NCI-H2107 (cell line): ENCODE data around the gene MAJIN.

Experiments used
- DNase-seq: peaks from one replicate; lab custom pipeline; 2025; lab: John Stamatoyannopoulos, UW

The MAJIN gene

DNA sequence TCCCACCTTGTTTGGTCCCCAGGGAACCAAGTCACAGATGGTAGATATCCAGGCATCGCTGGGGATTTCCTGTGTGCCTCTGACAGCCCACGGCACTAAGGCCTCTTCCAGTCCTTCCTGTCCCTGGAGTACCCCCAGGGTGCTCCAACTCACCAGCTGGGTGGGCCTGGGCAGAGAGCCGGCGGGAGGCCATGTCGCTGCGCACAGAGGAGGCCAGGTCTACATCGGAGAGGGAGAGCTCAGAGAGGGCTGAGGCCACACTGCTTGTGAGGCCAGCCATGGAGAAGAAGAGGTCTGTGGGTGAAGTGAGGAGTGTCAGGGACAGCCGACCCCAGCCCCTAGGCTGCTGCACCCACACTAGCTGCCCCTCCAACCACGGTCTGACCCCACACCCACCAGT lies 60.2 kb downstream of the MAJIN start:
- no peak for DNase-seq

DNA sequence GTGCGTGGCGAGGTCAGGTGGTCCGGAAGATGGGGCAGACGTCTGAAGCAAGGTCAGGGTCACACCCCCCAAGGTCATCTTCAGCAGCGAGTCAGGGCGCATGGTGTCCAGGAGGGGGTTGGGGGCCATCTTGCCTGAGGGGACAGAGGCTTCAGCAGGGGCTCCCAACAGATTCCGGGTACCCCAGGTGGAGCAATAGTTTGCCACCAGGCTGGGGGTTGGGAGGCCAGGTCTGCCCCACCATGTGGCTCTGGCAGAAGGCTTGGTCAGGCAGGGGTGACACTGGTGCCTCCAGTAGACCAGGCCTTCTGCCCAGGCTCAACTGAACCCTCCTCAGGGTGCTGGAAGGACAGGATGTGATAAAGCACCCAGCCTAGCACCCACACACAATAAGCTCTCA lies 60.8 kb downstream of the MAJIN start:
- DNase-seq = no peak

DNA sequence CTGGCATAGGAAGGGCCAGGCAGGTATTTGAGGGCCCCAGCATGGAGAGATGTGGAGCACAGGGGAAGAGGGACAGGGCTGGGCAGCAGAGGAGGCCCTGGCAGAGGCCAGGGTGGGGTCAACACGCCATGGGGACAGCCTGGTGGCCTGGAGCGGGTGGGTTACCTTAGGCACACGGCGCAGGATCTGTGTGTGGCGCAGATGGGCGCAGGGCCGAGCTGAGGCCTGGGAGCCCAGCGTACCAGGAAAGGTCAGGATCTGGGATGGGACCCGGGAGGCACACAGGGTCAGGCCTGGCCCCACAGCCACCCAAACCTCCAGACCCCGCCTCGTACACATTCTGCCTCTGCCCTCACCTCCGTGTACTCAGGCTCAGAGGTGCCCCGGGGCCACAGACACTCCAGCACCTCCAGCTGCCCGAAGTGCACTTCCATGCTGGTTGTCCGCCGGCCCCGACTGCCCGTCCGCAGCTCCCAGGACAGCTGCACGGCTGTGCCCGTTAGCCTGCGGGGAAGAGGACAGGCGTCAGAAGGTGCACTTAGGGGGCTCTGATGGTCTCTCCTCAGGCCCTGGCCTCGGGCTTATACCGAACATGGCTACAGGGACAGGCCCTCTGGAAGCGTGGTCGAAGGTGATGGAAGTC lies 61.3 kb downstream of the MAJIN start:
- DNase-seq = no peak

DNA sequence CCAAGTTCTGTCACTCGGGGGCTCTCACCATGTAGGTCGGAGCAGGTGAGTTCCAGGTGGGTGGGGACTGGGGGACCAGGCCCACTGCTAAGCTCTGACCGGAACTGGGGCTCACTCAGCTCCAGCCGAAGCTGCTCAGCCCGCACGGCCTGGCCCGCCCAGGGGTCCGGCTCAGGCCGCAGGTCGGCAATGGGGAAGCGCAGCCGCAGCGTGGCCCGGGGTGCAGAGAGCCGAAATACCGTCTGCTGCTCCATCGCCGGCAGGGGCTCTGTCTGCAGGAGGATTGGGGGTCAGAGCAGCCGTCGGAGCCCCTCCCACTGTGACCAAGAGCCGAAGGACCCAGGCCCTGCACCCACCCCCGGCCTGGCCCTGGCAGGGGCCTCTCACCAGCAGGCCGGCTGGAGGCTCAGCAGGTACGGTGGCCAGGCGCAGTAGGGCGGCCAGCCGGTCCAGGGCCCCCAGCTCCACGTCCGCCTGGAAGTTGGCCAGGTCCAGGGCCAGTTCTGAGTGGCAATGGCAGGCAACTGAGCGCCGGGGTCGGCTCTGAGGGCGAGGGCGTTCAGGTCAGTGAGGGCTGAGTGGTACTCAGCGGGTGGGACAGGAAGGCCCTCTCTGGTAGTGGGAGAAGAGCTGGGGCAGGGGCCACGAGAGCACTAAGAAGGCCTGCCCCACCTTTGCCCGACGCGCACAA lies 62.1 kb downstream of the MAJIN start:
- DNase-seq = no peak

DNA sequence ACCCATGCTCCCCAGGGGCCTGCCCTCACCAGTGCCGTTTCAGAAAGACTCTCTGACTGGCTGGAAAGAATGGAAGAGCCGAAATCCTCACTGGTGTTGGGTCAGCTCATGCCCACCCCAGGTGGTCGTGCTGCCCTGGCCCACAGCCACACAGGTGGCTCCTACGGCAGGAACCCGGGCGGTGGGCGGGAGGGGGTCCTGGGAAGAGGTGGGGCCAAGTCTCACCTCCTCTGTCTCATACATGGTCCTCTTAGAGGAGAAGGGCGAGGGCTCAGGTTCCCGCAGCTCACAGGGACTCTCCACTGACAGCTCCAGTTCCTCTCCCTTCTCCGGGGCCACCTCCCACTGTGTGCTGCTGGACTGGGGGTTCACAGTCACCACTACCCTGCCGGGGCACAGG lies 63.1 kb downstream of the MAJIN start:
- DNase-seq = no peak

DNA sequence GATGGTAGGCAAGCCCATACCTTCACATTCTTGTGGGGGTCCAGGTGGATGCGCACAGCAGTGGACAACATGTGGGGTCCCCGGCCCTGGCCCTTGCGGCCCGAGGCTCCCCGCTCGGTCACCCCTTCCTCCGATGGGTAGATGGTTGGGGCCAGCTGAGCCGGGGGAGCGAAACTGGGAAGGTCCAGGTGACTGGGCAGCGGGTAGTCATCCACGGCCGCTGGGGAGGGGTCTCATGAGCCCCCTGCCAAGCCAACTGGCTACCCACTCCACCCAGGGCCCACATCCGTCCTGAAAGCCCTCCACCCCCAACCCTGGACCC lies 65.6 kb downstream of the MAJIN start:
- DNase-seq = no peak

DNA sequence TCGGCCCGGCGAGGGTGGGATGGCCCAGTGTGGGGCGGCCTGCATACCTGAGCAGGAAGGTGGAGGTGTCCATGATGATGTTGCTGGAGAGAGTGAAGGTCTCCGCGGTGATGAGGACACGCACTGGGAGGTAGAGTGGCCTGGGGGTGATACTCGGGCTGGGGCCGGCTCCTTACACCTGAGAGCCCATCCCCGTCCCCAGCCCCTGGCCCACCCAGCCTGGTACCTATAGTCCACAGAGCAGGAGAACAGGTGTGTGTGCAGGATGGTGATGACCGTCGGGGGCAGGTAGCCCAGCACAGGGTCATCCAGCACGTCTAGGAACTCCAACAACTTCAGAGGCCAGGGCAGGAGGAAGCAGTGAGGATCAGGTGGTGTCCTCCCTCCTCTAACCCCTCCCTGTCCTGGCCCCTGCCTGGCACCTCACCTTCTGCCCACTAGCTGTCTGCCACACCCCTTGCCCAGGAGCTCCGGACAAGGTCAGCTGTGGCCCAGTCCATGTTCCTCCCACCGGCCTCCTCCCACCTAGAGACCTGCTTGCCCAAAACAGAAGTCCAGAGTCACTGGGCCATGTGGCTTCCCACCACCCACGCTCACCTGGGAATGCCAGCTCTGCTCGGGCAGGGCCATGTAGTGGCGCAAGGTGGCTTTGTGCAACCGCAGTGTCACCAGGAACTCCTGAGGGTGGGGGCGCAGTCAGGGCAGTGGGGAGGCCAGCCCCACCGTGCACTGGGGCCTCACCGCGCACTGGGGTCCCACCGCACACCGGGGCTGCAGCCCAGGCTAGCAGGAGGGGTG lies 66.2 kb downstream of the MAJIN start:
- no peak for DNase-seq

DNA sequence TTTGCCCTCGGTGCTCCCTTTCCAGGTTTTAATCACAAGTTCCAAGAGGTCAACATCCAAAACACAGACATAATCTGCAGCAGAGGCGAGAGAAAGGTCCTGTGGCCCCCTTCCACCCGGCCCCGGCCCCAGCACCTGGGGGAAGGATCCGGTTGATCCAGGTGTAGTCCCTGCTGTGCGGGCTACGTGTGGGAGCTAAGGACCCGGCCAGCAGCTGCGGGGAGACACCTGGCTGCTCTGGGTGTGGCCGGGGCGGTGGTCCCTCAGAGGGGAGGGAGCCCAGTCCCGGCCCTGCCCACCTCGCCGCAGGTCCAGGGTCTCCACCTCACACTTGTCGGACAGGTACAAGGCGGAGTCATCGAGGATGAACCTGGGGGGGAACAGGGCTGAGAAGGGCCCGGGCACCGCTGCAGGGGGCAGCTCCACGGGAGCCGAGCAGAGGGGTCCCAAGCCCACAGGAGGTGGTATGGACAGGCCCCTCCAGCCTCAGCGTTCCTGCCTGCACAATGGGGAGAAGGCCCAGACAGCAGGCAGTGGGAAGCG lies 68.5 kb downstream of the MAJIN start:
- DNase-seq = no peak

DNA sequence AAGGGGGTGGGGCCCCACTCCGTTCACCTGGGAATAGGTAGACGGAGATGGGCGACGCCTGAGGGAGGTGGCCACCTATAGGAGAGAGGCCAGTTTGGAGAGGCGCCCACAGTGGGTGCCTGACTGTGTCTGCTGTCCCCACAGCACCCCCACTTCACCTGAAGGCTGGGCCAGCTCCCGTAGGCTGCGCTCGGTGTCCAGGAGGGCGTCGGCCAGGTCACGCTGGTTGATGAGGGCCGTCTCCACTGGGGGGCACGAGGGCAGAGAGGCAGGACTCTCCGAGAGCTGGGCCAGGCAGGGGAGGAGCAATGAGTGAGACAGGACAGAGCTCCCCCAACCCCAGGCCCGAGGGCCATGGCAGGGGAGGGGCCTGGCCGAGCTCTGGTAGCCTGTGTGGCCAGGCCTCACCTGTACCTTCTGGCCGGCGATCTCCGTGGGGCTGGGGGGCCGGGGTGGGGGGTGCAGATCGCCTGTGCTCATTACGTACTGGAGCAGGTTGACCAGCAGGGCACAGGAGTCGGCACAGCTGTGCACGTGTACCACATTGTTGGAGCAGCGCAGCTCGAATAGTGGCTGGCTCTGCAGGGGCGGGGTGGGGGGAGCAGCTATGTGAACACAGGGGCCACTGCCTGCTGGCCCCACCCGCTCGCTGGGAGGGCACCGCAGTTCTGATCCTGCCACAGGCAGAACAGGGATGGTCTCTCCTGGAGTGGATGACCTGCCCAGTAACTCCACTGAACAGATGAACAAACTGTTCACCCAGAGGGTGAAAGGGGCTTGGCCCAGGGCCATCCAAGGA lies 69.6 kb downstream of the MAJIN start:
- DNase-seq = no peak

DNA sequence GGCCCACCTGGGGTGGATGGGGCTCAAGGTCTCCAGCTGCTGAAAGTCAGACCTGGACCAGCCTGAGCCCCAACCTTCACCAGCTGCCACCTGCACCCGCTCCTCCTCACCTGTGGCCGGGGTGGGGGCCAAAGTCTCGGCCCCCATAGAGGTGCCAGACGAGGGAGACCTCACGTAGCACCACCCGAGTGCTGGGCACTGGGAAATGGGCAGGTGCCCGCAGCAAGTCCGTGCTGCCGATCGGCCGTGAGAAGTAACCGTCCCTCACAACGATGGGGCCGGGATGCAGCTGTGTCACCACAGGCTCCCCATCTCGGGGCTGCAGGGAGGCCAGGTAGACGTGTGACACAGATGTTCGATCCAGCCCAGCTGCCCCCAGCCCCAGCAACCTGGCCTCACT lies 71.1 kb downstream of the MAJIN start:
- DNase-seq = no peak

DNA sequence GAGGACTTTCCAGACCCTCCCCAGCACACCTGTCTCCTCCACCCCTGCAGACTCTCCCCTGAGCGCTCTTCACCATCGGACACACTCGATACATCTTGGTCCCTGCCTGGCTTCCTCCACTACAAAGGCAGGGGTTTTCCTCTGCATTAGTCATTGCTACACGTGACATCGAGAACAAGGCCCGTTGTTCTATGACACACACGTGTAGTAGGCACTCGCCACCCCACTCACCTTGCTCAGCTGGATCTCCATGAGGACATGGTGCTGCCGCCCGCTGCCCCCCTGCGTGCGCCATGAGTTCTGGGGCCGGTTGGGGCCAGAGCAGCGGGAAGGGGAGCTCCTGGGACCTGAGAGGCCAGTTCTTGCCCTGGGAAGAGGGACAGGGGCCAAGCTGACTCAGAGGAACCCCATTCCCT lies 71.6 kb downstream of the MAJIN start:
- DNase-seq = no peak

DNA sequence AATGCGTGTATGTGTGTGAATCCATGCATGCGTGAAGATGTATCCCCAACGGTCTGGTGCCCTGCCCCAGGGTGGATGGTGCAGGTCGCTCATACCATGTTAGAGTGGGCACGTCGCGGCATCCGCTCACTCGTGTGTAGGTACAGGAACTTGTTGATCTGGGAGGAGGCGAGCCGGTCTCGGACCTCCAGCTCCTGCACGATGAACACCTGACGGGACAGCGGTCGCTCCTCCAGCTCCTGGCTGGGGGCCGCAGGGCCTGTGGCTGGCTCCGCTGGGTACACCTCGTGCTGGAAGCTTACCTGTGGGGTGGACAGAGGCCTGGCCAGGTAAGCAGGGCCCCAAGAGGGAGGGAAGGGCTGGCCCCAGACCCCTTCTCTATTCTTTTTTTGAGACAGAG lies 73.4 kb downstream of the MAJIN start:
- DNase-seq = no peak

DNA sequence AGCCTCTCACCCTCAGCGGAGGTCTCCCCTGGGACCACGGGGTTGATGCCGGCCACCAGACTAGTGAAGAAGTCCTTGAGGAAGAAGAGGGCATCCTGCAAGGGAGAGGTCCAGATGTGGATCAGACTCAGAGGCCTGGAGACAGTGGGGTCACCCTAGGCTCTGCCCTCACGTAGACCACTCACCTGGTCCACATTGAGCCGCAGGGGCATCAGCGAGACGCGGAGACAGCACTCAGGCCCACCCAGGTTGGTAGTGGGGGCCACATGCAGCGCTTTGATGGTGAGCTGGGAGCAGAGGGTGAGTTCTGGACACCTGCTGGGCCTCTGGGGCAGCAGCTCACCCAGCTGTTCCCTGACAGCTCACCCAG lies 73.8 kb downstream of the MAJIN start:
- no peak for DNase-seq

DNA sequence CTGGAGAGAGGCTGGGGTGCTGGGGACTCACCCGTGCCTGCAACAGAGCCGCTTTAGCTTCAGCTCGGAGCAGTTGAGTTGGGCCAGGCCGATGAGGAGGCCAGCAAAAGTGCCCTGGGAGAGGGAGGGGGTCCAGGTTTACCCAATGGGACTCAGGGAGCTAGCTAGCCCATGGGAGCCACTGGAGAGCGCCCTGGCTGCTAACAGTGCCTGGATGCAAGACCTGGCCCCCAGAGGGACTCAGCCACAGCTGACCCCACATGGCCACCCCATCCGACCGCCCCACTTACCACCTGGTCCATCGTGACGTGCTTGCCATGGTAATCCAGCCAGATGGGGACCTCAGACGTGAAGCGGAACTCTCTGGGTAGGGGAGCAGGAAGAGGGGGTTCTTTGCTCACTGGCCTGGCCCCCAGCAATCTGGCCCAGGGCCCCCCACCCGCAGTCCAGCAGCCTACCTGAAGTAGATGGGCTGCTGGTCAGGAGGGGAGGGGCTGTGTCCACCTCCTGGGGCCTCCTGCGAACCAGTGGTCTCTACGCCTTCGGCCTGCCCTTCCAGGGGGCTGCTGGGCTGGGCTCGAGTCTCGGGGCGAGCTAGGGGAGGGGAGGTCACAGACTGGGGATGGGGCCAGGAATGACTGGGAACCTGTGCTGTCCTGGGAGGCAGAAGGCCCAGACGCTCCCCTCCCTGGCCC lies 74.4 kb downstream of the MAJIN start:
- no peak for DNase-seq

DNA sequence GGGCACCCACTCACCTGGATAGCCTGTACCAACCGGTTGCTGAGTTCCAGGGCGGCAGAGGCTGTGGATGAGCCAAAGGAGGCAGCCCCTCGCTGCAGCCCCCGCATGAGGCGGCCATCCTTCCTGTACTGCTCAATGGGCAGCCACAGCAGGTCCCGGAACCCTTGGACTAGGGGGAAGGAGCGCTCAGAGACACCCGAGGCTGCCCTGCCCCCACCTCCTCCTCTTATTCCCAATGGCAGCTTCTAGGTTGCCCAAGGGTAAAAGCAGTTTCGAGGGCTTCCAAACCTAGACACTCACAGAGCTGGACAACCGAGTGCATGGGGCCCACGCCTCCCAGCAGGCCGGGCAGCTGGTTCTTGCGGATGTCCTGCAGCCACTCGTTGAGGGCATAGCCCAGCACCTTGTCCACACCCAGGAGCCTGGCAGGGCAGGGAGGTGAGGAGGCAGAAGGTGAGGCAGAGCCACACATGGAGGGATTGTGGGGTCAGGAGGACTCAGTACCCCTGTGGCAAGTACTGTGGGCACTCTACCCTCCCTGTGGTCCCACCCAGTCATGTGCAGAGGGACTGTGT lies 75.4 kb downstream of the MAJIN start:
- no peak for DNase-seq

DNA sequence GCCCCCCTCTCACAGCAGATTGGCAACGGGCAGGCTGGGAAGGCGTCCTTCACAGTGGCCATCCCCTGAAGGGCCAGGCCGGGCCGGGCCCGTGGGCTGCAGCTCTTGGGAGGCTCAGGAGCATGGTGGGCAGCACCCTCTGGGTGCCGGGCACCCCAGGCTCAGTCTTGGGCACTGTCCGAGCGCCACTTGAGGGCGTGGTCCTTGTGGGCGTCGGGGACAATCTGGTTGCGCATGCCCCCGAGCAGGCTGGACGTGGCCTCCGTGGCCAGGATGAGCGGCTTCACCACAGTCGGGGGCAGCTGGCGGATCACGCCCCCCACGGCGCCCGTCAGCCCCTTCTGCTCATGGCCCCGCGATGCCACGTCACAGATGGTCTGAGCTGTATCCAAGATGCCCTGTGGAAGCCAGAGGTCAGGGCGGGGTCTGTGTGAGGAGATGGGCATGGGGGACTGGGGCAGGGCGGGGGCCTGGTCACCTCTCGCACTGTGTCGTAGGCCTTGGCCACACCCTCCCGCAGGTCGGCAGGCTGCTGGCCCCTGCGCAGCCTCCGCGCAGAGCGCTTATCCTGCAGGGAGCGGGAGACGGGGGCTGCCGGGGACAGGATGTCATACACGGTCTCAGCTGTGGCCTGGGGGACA lies 77.0 kb downstream of the MAJIN start:
- no peak for DNase-seq

DNA sequence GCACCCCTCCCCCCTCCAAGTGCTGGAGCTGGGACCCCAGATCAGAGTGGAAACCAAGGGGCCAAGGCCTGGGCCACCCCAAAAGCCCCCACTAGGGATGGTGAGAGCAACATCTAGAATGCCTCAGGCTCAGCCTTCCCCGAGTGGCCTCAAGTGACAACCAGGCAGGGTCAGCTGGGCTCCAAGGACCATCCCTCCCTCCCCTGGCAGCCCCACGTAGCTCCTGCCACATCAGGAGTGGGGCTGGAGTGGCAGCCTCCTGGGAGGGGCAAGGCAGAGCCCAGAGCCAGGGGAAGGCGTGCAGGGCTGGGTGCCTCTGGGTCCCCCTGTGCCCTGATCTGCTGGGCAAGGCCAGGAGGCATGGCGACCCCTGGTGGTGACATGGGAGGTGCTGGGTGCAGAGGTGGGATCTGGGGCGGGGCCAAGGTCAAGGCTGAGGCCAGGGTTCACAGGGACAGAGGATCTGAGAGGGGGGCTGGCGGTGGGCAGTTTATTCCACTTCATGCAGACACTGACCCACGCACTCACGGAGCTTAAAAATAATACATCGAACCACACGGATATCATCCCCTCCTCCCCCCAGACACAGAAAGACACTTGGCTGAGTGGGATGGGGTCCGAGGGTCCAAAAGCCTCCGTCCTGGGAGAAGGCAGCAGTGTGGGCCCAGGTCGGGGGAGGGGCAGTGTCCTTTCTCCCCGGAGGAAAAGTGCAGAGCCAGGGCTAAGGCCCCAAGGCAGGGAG lies 77.7 kb downstream of the MAJIN start:
- DNase-seq = peak; percentile 63

DNA sequence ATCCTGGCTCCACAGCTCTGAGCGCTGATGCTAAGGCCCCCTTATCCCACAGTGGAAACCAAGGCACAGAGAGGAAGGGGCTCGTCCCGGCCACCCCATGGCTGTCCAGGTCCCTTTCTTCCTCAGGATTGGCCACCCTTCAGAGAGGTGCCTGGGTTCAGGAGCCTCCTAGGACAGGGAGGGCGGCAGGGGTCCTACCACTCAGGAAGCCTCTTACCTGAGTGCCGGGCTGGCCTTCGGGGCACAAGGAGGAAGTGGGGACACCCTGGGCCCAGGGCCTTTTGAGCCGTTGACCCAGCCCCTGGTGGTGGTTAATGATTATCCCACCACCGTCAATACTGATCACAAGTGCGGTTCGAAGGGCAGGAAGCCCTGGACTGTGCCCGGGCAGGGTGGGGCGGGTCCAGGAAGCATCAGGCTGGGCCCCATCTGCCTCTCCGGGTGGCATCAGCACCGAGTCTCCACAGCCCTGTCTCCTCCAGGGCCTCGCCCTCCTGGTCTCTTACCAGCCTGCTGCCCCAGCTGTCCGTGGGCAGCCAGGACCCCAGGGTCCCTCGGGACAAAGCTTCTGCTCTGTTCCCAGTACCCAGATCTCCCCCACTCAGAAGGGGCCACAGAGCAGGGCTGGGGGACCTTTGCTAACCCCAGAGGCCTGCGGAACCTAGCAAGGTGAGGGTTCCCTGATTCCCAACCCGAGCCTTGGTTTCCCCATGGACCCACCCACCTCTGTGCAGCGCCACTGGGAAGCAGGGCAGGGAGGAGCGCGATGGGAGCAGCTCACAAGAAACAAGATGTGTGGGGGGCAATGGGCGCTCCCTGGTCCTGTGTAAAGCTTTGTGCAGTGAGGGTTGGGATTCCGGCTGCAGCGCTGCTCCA lies 78.5 kb downstream of the MAJIN start:
- no peak for DNase-seq

DNA sequence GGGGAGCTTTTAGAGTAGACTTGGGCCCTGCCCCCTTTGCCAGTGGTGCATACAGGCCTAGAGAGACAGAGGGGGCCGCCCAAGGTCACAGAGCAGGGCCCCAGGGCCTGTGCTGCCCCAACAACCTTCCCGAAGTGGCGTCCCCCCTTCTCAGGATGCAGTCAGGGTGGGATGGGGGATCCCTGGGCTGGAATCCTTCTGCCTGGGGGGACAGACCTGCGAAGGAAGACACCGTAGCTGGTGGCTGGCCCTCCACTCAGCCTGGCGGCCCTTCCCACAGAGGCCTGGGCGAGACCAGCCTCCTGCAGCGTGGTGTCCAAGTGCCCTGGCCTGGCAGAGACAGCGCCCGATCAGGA lies 79.1 kb downstream of the MAJIN start:
- DNase-seq = no peak
